LNCaP clone FGC (cell line): ENCODE results near the gene PRIMA1.

Experiments used
- DNase-seq: peaks from one replicate; pipeline ENCODE4 v3.0.0-alpha.2; 2011; ENCODE audit warnings: low read depth
- H3K4me3 ChIP-seq: 2 replicates; pipeline ENCODE4 v1.5.1; 2011; ENCODE audit warnings: mild to moderate bottlenecking, low read depth, low read length, control low read depth
- TF ChIP-seq, protein P1 (sequence below): IDR thresholded peaks from 2 replicates; pipeline ENCODE4 v1.5.1; 2012; ENCODE audit warnings: mild to moderate bottlenecking; ENCODE audit not compliant: control insufficient read depth, insufficient read depth; ENCODE audit errors: extremely low read depth

Gene PRIMA1

DNA sequence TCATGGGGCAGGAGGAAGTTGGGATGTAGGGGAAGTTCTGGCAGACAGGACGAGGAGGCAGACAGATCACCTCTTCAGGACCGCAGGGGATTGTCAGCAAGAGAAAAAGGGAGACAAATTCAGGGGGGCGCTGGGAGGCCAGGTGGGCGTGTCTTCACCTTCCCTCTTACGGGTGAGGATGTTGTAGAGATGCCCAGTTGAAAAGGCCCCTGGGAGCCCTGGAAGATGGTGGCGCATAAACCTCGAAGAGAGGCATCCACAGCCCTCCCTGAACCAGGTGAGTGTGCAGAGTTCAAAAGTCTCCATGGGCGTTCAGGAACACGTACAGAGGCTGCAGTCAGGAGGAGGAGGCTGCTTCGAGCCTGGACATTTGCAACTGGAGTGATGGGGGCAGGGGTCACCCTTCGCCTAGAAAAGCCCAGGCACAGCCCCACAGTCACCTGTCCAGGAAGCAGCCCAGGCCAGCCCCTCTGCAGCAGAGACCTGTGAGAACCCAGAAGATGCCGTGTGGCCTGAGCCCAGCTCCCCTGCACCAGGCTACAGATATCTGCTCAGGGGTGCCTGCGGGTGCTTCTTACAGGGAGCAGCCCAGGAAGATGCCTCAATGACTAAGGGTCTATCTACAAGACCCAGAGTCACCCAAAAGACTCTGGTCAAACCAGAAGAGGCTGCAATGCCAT is 74.4 kb downstream of the PRIMA1 start:
- no peak for DNase-seq
- H3K4me3 ChIP-seq: no peak overlapping the region
- TF ChIP-seq, protein P1, sequence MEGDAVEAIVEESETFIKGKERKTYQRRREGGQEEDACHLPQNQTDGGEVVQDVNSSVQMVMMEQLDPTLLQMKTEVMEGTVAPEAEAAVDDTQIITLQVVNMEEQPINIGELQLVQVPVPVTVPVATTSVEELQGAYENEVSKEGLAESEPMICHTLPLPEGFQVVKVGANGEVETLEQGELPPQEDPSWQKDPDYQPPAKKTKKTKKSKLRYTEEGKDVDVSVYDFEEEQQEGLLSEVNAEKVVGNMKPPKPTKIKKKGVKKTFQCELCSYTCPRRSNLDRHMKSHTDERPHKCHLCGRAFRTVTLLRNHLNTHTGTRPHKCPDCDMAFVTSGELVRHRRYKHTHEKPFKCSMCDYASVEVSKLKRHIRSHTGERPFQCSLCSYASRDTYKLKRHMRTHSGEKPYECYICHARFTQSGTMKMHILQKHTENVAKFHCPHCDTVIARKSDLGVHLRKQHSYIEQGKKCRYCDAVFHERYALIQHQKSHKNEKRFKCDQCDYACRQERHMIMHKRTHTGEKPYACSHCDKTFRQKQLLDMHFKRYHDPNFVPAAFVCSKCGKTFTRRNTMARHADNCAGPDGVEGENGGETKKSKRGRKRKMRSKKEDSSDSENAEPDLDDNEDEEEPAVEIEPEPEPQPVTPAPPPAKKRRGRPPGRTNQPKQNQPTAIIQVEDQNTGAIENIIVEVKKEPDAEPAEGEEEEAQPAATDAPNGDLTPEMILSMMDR: no peak

DNA sequence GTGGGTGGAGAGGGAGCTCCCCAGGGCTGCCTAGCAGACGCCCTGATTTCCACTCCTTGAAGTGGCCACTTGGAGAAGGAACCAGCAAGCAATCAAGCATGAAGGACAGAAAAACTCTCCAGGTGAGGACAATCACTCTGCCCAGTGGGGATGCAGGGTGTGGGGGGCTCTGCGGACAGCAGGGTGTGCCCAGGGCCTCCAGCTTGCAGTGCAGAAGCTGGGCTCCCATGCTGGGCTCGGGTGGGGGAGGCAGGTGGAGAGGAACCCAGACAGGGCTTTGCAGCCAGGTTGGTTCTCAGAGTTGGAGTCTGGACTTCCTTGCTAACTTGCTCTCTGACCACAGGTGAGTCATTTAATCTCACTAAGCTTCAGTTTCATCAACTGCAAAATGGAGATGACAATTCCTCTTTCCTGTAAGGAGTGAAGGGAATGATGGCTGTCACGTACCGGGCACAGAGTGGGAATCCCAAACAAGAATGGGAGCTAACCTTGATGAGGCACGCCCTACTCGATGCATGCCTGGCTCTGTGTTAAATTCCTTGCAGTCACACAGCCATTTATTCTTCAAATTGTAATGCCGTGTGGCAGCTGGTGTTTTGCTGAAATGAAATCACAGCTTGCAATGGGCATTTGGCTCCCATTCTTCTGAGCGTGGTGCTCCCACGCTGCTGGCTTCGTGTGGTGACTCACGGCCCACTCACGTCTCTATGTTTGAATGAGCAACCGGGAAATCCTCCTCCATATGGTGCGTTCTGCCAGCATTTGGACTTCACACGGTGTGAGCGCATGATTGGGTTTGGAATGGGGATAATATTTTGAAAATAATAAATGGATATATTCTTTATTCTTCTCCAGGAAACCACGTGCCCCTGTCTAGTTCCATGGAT is 75.2 kb downstream of the PRIMA1 start:
- TF ChIP-seq, protein P1: no peak
- H3K4me3 ChIP-seq: no peak overlapping the region
- DNase-seq: no peak

DNA sequence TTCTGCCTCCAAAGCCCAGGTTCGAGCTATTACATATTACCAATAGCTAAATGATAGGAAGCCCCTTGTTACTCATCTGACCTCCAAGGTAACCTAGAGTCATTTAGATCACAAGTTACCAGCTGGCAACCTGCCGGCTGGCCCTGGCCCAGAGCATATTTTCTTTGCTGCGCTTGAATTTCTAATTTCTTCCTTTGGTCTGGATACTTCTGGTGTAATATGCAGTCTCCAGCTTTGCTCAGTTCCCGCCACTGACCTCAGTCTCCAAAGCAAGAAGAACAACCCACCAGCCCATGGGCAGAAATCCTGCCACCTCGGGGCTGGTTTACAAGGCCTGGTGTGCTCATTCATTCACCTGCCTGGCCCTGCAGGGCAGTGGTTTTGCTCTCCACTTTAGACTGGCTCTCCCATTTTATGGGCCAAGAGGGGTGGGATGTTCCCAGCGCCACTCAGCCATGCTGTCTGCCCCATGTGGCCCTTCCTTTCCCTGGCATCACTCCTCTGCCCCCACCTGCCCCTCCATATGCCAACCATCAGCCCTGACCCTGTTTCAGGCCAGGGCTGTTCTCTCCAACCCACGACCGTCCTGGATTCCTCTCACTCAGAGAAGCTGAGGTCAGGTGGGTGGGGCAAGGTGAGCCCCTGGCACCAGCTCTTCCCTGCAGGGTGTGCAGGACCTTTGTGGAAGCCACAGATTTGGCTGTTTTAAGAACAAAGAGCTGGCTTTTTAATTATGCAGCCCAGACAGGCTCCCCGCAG is 76.0 kb downstream of the PRIMA1 start:
- TF ChIP-seq, protein P1: no peak
- DNase-seq: no peak
- no peak overlapping the region for H3K4me3 ChIP-seq

DNA sequence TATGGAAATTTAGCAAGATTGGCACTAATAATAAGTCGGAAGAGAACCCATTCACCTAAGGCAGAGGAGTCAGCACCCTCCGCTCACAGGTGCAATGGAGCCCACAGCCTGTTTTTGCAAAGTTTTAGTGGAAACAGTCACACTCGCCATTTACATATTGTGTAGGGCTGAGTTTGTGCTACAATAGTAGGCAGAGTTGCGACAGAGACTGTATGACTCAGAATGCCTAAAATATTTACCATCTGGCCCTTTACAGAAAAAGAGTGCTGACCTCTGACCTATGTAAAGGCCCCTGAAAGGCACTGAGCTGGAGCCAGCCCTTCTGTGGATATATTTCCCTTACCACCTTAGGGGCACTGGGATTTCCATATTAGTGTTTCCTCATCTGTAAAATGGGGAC is 79.0 kb downstream of the PRIMA1 start:
- no peak overlapping the region for H3K4me3 ChIP-seq
- TF ChIP-seq, protein P1: no peak
- no peak for DNase-seq

DNA sequence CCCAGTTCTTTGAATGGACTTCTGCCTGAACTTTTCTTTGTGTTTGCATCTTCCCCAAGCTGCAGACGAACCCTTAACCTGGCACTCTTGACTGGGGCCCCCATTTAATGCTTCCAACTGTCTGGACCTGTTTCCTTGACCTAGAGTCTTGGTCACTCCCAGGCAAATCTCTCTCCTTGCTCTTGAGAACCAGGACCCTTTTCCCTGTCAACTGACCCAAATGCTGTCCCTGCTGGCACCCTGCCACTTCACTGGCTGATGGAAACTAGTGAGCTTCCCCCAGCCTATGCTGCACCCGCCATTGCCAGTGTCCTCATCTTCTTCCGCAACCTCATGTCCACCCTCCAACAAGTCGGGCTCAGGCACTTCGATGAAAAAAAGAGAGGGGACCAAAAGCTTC is 79.5 kb downstream of the PRIMA1 start:
- no peak for DNase-seq
- H3K4me3 ChIP-seq: no peak overlapping the region
- TF ChIP-seq, protein P1: no peak

DNA sequence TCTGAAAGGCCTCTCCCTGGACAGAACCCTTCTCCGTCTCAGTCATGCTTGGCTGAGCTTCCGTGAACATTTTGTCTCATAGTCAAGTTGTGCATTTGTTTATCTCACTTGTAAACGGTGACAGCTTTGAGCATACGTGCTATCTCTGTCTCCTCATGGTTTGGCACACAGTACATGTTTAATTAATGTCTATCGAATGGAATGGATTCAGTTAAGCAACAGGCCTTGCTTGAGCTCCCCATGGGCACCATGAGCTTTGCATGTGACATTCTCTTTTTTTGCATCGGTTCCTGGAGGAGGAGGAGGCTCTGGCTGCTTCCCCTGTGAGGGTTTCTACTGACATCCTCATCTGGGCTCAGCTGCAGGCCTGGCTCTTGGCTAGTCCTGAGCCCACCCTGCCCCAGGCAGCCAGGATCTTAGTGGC is 80.0 kb downstream of the PRIMA1 start:
- TF ChIP-seq, protein P1: no peak

More for the DNA sequence above, 80.0 kb downstream of the PRIMA1 start:
- no peak for DNase-seq
- H3K4me3 ChIP-seq: no peak overlapping the region
